Loucy (cell line): Measurements from ENCODE around the gene LSP1.

ENCODE experiments used
- CTCF ChIP-seq: fragments of 200-600 bp; sonication (generic); conservative IDR thresholded peaks from 2 replicates; pipeline ENCODE4 v1.5.1; 2014; ENCODE audit warnings: mild to moderate bottlenecking, antibody characterized with exemption, low read length
- EZH2phosphoT487 ChIP-seq: fragments of 200-600 bp; IDR thresholded peaks from 2 replicates; pipeline ENCODE4 v1.6.1; 2018; ENCODE audit warnings: antibody characterized with exemption, mild to moderate bottlenecking, moderate library complexity, borderline replicate concordance

- TF ChIP-seq CTCF (no peak), EZH2phosphoT487 (no peak)
Observed at GRCh38 chr11:1871531-1871930, 18.6 kb downstream of the LSP1 start.
